ENCODE results near the gene TNFSF9.
"Not testable (repeated sequence)": the region's sequence is repeated elsewhere in the genome, so short reads cannot be mapped to it uniquely, and the experiment has no call there.

The TNFSF9 gene

DNA sequence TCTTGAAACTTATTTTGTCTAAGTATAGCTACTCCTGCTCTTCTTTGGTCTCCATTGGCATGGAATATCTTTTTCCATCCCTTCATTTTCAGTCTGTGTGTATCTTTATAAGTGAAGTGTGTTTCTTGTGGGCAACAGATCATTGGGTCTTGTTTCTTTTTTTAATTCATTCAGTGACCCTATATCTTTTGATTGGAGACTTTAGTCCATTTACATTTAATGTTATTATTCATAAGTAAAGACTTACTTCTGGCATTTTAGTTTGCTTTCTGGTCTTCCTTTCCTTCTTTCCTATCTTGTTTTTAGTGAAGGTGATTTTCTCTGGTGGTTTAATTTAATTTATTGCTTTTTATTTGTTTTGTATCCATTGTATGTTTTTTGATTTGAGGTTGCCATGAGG is 40.3 kb downstream of the TNFSF9 start:
- TF ChIP-seq, protein P1, sequence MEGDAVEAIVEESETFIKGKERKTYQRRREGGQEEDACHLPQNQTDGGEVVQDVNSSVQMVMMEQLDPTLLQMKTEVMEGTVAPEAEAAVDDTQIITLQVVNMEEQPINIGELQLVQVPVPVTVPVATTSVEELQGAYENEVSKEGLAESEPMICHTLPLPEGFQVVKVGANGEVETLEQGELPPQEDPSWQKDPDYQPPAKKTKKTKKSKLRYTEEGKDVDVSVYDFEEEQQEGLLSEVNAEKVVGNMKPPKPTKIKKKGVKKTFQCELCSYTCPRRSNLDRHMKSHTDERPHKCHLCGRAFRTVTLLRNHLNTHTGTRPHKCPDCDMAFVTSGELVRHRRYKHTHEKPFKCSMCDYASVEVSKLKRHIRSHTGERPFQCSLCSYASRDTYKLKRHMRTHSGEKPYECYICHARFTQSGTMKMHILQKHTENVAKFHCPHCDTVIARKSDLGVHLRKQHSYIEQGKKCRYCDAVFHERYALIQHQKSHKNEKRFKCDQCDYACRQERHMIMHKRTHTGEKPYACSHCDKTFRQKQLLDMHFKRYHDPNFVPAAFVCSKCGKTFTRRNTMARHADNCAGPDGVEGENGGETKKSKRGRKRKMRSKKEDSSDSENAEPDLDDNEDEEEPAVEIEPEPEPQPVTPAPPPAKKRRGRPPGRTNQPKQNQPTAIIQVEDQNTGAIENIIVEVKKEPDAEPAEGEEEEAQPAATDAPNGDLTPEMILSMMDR (conservative IDR thresholded peaks at IDR 0.05): no peak
- H3K27ac ChIP-seq: no peak overlapping the region

DNA sequence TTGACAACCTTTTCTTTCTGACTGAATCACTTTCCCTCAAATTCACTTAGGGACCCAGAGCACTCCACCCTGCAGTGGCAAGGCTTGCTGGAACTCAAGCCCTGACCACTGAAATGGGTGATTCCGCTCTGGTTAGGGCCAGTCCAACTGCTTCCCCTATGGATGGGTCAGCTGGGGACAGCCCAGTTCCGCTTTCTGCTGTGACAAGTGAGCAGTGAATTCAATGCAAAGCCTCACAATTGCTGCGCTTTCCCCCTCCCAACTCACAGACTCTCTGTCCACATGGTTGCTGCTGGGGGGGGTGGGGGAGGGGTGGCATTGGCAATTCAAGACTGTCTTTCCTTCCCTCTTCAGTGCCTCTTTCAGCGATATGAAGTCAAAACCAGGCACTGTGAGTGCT is 41.4 kb downstream of the TNFSF9 start:
- TF ChIP-seq, protein P1 (conservative IDR thresholded peaks at IDR 0.05): no peak
- H3K27ac ChIP-seq: no peak overlapping the region

DNA sequence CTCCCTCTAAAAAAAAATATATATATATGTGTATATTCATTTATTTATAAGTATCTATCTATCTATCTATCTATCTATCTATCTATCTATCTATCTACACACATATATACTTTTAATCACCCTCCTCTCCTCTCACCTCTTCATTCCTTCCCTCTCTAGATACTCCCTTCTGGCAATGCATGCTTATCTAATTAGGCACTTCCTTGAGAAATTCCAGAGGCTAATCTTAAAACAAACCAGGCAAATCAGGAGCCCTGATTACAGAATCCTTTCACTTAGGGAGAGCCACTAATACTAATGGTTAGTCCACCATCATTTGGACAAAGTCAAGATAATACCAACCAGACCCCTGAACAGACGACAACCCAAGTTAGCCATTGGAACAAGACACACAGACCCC is 42.5 kb downstream of the TNFSF9 start:
- no peak overlapping the region for H3K27ac ChIP-seq
- TF ChIP-seq, protein P1 (conservative IDR thresholded peaks at IDR 0.05): no peak

DNA sequence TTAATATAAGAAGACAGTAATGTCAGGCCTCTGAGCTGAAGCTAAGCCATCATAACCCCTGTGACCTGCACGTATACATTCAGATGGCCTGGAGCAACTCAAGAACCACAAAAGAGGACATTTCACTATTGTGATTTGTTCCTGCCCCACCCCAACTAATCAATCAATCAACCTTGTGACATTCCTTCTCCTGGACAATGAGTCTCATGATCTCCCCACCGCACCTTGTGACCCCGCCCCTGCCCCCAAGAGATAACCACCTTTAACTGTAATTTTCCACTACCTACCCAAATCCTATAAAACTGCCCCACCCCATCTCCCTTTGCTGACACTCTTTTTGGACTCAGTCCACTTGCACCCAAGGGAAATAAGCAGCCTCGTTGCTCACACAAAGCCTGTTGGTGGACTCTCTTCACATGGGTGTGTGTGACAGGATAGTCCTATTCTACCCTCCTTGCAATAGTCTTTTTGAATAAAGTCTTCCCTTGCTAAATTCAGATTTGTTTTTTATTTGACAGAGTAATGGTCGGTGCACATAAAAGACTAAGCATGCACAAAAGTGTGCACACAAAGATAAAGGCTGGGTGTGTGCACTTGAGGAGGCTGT is 46.1 kb downstream of the TNFSF9 start:
- H3K27ac ChIP-seq: no peak overlapping the region
- TF ChIP-seq, protein P1 (conservative IDR thresholded peaks at IDR 0.05): no peak

DNA sequence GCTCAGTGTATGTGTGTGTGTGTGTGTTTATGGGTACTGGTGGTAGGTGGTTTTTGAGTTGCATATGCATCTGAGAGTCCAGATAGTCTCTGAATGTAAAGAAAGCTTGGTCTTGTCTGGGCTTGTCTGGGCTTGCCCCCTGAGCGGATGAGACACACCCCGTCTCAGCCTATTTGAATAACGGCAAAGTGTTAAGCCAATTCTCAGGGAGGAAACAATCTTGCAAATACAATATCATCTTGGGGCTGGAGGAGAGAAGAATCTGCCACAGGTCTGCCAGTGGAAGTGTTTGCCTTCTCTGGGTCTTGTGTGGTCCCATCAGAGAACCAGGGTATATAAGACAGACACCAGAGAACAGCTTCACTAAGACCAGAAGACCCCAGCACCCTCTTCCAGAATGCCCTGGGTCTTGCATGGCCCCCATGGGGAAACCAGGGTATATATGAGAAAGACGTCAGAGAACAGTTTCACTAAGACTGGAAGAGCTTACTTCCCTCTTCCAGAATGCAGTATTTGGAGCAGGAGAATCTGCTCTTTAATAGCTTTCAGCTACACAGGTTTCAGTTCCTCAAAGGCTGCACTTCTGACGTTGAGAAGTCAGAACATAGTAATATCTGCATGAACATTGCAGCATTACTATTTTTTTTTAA is 46.8 kb downstream of the TNFSF9 start:
- H3K27ac ChIP-seq: no peak overlapping the region
- TF ChIP-seq, protein P1 (conservative IDR thresholded peaks at IDR 0.05): no peak

DNA sequence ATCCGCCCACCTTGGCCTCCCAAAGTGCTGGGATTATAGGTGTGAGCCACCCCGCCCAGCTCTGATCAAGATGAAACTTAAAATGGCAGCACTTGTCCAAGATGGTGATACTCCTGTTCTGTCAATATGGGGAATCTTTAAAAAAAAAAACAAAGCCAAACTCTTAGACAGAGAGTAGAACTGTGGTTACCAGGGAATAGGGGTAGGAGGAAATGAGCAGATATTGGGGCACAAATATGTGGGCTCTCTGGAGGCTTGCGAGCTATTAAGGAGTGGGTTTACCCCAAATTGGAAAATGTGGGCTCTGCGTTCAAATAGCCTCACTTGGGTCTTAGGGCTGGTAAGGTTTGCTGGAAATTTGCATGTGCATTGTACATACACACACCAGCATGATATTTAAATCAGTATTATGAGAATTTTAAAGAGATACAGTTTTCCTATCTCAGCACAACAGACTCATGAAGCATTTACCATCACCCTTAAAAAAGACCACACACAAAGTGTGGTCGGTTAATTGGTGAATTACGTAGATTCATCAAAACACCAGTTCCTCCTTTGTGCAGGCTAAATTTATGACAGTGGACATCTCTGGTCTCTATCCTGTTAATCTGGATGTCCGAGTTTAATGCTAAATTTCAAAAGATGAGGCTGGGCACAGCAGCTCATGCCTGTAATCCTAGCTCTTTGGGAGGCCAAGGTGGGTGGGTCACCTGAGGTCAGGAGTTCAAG is 48.8 kb downstream of the TNFSF9 start:
- no peak overlapping the region for H3K27ac ChIP-seq
- TF ChIP-seq, protein P1 (conservative IDR thresholded peaks at IDR 0.05): no peak

DNA sequence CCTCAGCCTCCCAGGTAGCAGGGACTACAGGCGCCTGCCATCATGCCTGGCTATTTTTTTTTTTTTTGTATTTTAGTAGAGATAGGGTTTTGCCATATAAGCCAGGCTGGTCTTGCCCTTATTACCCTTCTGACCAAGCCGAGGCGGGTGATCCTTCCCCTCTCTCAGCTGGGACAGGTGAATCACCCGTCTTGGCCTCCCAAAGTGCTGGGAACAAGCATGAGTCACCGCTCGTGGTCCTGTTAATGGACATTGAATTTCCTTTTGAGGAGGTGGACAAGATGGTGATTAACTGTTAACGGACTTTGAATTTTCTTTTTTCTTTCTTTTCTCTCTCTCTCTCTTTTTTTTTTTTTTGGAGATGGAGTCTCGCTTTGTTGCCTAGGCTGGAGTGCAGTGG is 49.5 kb downstream of the TNFSF9 start:
- H3K27ac ChIP-seq: no peak overlapping the region
- TF ChIP-seq, protein P1 (conservative IDR thresholded peaks at IDR 0.05): no peak

DNA sequence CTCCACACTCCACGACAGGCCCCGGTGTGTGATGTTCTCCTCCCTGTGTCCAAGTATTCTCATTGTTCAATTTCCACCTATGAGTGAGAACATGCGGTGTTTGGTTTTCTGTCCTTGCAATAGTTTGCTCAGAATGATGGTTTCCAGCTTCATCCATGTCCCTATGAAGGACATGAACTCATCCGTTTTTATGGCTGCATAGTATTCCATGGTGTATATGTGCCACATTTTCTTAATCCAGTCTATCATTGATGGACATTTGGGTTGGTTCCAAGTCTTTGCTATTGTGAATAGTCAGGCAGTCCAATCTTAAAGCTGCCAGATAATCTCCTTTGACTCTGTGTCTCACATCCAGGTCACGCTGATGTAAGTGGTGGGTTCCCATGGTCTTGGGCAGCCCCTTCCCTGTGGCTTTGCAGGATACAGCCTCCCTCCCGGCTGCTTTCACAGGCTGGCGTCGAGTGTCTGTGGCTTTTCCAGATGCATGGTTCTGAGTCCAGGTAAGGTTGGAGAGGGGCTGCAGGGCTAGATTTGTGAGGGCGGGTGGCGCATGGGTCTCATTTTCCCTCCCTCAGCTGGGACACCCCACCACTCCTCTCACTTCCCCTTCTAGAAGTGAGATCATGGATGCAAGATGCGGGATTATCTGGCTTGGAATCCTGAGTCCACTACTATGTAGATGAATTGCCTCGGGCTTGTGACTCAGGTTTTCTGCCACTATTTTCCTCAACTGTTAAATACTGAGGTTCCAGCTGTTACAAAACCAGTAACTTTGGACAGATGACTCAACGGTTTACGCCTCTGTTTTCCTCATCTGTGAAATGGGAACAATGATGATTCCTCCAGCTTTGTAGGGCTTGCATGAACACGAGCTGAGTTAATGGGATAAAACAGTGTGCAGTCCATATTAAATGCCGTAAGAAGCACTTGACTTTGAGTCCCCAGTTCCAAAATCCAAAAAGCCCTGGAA is 52.0 kb downstream of the TNFSF9 start:
- not testable (repeated sequence) for H3K27ac ChIP-seq

Measured in VCaP (cell line).